Amniotic stem cell (primary cell): ENCODE results near the gene VDR.
A peak's percentile ranks its signal among the peaks of the same experiment; 100 is the strongest.

Source experiments
- DNase-seq: peaks from one replicate; lab custom pipeline; 2025; lab: John Stamatoyannopoulos, UW

Gene VDR

GRCh38 chr12:47904713-47905709 is at the start of gene VDR:
Gene VDR, minus strand, starts transcription at chr12:47904994. Its CDS starts 25,881 bp downstream, at chr12:47879113.
- peak; percentile 14 for DNase-seq

GRCh38 chr12:47954058-47954457 is 49.3 kb upstream of the VDR start:
- DNase-seq = no peak

- no peak for DNase-seq
These were observed 46.2 kb upstream of the VDR start for GRCh38 chr12:47950856-47951468.

- no peak for DNase-seq
These were observed 44.9 kb upstream of the VDR start for GRCh38 chr12:47949441-47950341.

GRCh38 chr12:47947341-47947740 is 42.5 kb upstream of the VDR start:
- no peak for DNase-seq

- no peak for DNase-seq
These were observed 41.9 kb upstream of the VDR start for GRCh38 chr12:47946413-47947323.

- DNase-seq = no peak
These were observed 40.5 kb upstream of the VDR start for GRCh38 chr12:47945341-47945728.

- no peak for DNase-seq
These were observed 40.0 kb upstream of the VDR start for GRCh38 chr12:47944685-47945340.

- no peak for DNase-seq
These were observed 39.0 kb upstream of the VDR start for GRCh38 chr12:47943623-47944340.

GRCh38 chr12:47942614-47943225 is 37.9 kb upstream of the VDR start:
- DNase-seq = no peak

GRCh38 chr12:47941871-47942613 is 37.2 kb upstream of the VDR start:
- no peak for DNase-seq

GRCh38 chr12:47941475-47941780 is 36.6 kb upstream of the VDR start:
- no peak for DNase-seq

- no peak for DNase-seq
These were observed 36.1 kb upstream of the VDR start for GRCh38 chr12:47940773-47941474.

- DNase-seq = no peak
These were observed 34.3 kb upstream of the VDR start for GRCh38 chr12:47939009-47939601.

GRCh38 chr12:47938594-47938993 is 33.8 kb upstream of the VDR start:
- DNase-seq = no peak

- no peak for DNase-seq
These were observed 33.3 kb upstream of the VDR start for GRCh38 chr12:47938093-47938492.

GRCh38 chr12:47935184-47935583 is 30.4 kb upstream of the VDR start:
- DNase-seq = no peak

GRCh38 chr12:47931187-47931586 is 26.4 kb upstream of the VDR start:
- no peak for DNase-seq
